SU-DHL-6 (cell line): ENCODE data around the gene SDK2.

ENCODE experiments used
- CTCF ChIP-seq: fragments of 200-600 bp; sonication (generic); IDR thresholded peaks from one replicate; pipeline ENCODE4 v1.5.1; 2017; ENCODE audit warnings: antibody characterized with exemption, mild to moderate bottlenecking, low read length, moderate library complexity; ENCODE audit not compliant: insufficient read depth, poor library complexity, severe bottlenecking
- EZH2phosphoT487 ChIP-seq: fragments of 200-600 bp; sonication (generic), shearing (Covaris generic); conservative IDR thresholded peaks from 2 replicates; pipeline ENCODE4 v1.6.1; 2018; ENCODE audit warnings: mild to moderate bottlenecking, antibody characterized with exemption, low read length, moderate library complexity, mixed read lengths

DNA sequence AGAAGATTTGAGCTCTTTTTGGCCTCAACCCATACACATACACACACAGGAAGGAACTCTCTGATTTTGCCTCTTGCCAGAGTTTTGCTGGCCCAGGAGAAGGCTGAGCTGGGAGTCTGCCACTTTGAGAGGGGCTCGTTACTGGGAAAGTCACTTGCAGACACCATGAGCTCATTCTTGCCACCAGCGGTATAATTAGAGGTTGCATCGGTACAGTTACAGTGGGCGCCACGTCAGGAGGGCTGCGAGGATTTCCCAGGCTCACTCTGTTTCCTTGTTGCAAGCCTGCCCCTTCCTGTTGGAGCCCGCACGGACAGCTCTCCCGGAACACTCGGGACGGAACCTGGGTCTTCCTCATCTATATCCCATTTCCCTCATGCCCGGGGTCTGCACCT lies 3.1 kb upstream of the SDK2 start:
- TF ChIP-seq CTCF: no peak
- no peak for TF ChIP-seq EZH2phosphoT487
